HepG2 (cell line): Measurements from ENCODE around the gene SCGB2A2. TPM values are rescaled to one million over a fixed set of nuclear protein-coding genes. Genes with fewer than 3 reads are reported as not detected.

Experiments used
- BATF2 ChIP-seq: sonication (generic); formaldehyde crosslinking; IDR thresholded peaks from 2 replicates; pipeline ENCODE4 v1.8.0; 2022; ENCODE audit warnings: mild to moderate bottlenecking, missing genetic modification reagents, moderate library complexity
- CHD4 ChIP-seq: fragments of 200-600 bp; sonication (generic); IDR thresholded peaks from 2 replicates; pipeline ENCODE4 v1.7.0; 2017; ENCODE audit warnings: mild to moderate bottlenecking, low read length, borderline replicate concordance
- GPBP1L1 ChIP-seq: sonication (generic); formaldehyde crosslinking; IDR thresholded peaks from 2 replicates; pipeline ENCODE4 v1.5.0; 2020; ENCODE audit warnings: mild to moderate bottlenecking, missing genetic modification reagents
- MIER3 ChIP-seq: IDR thresholded peaks from 2 replicates; pipeline ENCODE4 v1.6.1; 2016; ENCODE audit warnings: missing compliant biosample characterization, borderline replicate concordance
- MYNN ChIP-seq: sonication (generic); formaldehyde crosslinking; IDR thresholded peaks from 2 replicates; pipeline ENCODE4 v1.4.0; 2020; ENCODE audit warnings: mild to moderate bottlenecking, low read depth, missing genetic modification reagents
- NFKBIZ ChIP-seq: IDR thresholded peaks from 2 replicates; pipeline ENCODE4 v1.6.1; 2018; ENCODE audit warnings: missing genetic modification reagents, missing compliant biosample characterization
- NR2F6 ChIP-seq, 2 experiments: IDR thresholded peaks; 2 replicates each; pipeline ENCODE4 v1.6.1; 2016; ENCODE audit warnings: antibody characterized with exemption in 1 of 2, mild to moderate bottlenecking in 1 of 2
- REL ChIP-seq: sonication (generic); formaldehyde crosslinking; conservative IDR thresholded peaks from 2 replicates; pipeline ENCODE4 v1.8.0; 2022; ENCODE audit warnings: mild to moderate bottlenecking, missing genetic modification reagents, moderate library complexity
- TARDBP ChIP-seq: sonication (generic); formaldehyde crosslinking; IDR thresholded peaks from 2 replicates; pipeline ENCODE4 v1.8.0; 2022; ENCODE audit warnings: mild to moderate bottlenecking, missing genetic modification reagents
- TEAD3 ChIP-seq: optimal IDR thresholded peaks from 2 replicates; pipeline ENCODE3; 2016; ENCODE audit warnings: borderline replicate concordance
- UBTF ChIP-seq: sonication (generic); formaldehyde crosslinking; IDR thresholded peaks from 2 replicates; pipeline ENCODE4 v1.4.0; 2020; ENCODE audit warnings: mild to moderate bottlenecking, missing genetic modification reagents
- ZBTB42 ChIP-seq: sonication (generic); formaldehyde crosslinking; IDR thresholded peaks from 2 replicates; pipeline ENCODE4 v1.5.0; 2020; ENCODE audit warnings: mild to moderate bottlenecking, missing genetic modification reagents
- ZMYM2 ChIP-seq: sonication (generic); formaldehyde crosslinking; IDR thresholded peaks from 2 replicates; pipeline ENCODE4 v1.8.0; 2022; ENCODE audit warnings: mild to moderate bottlenecking, missing genetic modification reagents
- ZNF274 ChIP-seq: sonication (generic); formaldehyde crosslinking; IDR thresholded peaks from 2 replicates; pipeline ENCODE4 v1.5.1; 2020; ENCODE audit warnings: mild to moderate bottlenecking, missing genetic modification reagents
- ZNF317 ChIP-seq: sonication (generic); formaldehyde crosslinking; IDR thresholded peaks from 2 replicates; pipeline ENCODE4 v1.5.0; 2020; ENCODE audit warnings: mild to moderate bottlenecking, missing genetic modification reagents
- ZNF550 ChIP-seq: sonication (generic); formaldehyde crosslinking; IDR thresholded peaks from 2 replicates; pipeline ENCODE4 v1.4.0; 2020; ENCODE audit warnings: mild to moderate bottlenecking, missing genetic modification reagents, borderline replicate concordance
- ZNF639 ChIP-seq: conservative IDR thresholded peaks from 2 replicates; pipeline ENCODE4 v1.6.1; 2018; ENCODE audit warnings: missing genetic modification reagents
- ZSCAN12 ChIP-seq: sonication (generic); formaldehyde crosslinking; IDR thresholded peaks from 2 replicates; pipeline ENCODE4 v1.9.0; 2021; ENCODE audit warnings: mild to moderate bottlenecking, missing genetic modification reagents
- ZSCAN20 ChIP-seq: sonication (generic); formaldehyde crosslinking; IDR thresholded peaks from 2 replicates; pipeline ENCODE4 v1.4.0; 2020; ENCODE audit warnings: missing genetic modification reagents, mild to moderate bottlenecking, borderline replicate concordance
- polyA plus RNA-seq, 8 experiments: library from polyadenylated mRNA; depleted of rRNA in 3 of 8; stranded (reverse) in 7 of 8; unstranded in 1 of 8; fragments of >200 nt; fragmentation: Illumina TruSeq in 4 of 8; extraction: Trizol in 4 of 8; gene quantifications; 2 replicates each; pipeline versions ENCODE4 v1.2.1 to v1.2.3, GENCODE V29; 2011 to 2016; ENCODE audit warnings: low read depth in 4 of 8, missing spikeins in 1 of 8, mixed read lengths in 1 of 8; ENCODE audit not compliant: insufficient read depth in 1 of 8
- total RNA-seq, 5 experiments: library from RNA; depleted of rRNA; stranded (reverse); fragments of >200 nt; fragmentation: Illumina TruSeq; extraction: Trizol; gene quantifications; 2 replicates each; pipeline ENCODE4 v1.2.3, GENCODE V29; 2016; ENCODE audit warnings: low read depth in 1 of 5
- TF ChIP-seq, protein P1 (sequence below), 2 experiments: sonication (generic) in 1 of 2; formaldehyde crosslinking in 1 of 2; IDR thresholded peaks; 2 replicates each; pipeline versions ENCODE4 v1.4.0 to v1.6.1; 2018 to 2020; ENCODE audit warnings: missing genetic modification reagents in 2 of 2, borderline replicate concordance in 1 of 2, low read depth in 1 of 2, mild to moderate bottlenecking in 1 of 2, missing biosample characterization in 1 of 2
- TF ChIP-seq, protein P2 (sequence below): IDR thresholded peaks from 2 replicates; pipeline ENCODE4 v1.6.1; 2016; ENCODE audit warnings: low read depth, borderline replicate concordance

Gene SCGB2A2
- total and polyA plus RNA-seq, 2 of the 13 experiments (the other 11 are each of a cell fraction or from before 2014, with no cell fraction given) = 0.12 TPM; not detected in 1

DNA sequence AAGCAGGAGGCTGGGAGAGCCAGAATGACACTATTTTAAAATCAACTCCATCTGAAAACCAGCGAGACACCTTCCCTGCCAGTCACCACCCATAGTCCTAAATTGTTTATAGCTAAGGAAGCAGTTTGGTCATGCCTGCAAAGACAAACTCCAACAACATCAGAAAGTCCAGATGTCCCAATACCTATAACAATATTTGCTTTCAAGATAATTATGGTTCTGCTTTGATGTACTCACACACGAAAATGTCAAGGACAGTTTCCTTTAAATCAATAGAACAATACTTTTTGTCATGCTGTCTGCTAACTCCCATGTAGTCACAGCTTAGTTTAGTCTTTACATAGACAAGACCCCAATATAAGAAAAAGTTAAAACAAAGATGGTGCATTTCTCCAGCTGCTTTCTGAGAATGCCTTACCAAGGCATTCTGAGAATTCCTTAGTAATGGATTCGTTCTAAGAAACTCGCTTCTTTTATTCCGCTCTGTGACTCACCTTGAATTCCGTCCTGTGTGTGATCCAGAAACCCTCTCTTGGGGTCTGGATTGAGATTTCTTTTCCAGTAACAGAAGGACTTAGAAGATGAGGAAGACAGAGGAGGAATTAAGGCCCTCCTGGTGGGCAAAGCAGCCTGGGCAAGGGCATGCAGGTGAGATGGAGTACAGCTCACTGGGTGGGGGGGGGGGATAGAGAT, 9.6 kb upstream of the SCGB2A2 start (continued):
- TF ChIP-seq, protein P1, sequence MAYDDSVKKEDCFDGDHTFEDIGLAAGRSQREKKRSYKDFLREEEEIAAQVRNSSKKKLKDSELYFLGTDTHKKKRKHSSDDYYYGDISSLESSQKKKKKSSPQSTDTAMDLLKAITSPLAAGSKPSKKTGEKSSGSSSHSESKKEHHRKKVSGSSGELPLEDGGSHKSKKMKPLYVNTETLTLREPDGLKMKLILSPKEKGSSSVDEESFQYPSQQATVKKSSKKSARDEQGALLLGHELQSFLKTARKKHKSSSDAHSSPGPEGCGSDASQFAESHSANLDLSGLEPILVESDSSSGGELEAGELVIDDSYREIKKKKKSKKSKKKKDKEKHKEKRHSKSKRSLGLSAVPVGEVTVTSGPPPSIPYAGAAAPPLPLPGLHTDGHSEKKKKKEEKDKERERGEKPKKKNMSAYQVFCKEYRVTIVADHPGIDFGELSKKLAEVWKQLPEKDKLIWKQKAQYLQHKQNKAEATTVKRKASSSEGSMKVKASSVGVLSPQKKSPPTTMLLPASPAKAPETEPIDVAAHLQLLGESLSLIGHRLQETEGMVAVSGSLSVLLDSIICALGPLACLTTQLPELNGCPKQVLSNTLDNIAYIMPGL (CRISPR knock-in tag; IDR thresholded peaks at IDR 0.05; ENCODE audit: borderline replicate concordance in 1 of 2, low read depth in 1 of 2) = no peak
- TF ChIP-seq UBTF (no peak), TARDBP (peak; percentile 90), ZNF317 (CRISPR knock-in tag) (no peak), ZSCAN12 (CRISPR knock-in tag) (no peak), NR2F6 (IDR thresholded peaks at IDR 0.05) (peak; percentile 84), NR2F6 (CRISPR knock-in tag; IDR thresholded peaks at IDR 0.05) (peak; percentile 79), BATF2 (no peak), ZBTB42 (no peak), NFKBIZ (CRISPR knock-in tag) (peak; percentile 85; the same call in 1 of the 2 replicates), ZNF550 (CRISPR knock-in tag) (no peak), CHD4 (no peak), REL (no peak), GPBP1L1 (no peak), MYNN (CRISPR knock-in tag) (no peak), MIER3 (CRISPR knock-in tag) (peak; percentile 91; the same call in 1 of the 2 replicates), ZNF639 (no peak), ZMYM2 (CRISPR knock-in tag) (no peak), ZNF274 (no peak), TEAD3 (CRISPR knock-in tag) (peak; percentile 82), ZSCAN20 (CRISPR knock-in tag) (no peak)
- TF ChIP-seq, protein P2, sequence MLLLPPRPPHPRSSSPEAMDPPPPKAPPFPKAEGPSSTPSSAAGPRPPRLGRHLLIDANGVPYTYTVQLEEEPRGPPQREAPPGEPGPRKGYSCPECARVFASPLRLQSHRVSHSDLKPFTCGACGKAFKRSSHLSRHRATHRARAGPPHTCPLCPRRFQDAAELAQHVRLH (CRISPR knock-in tag) = peak; percentile 44; the same call in 1 of the 2 replicates
